Limb (tissue), 2 donors: Measurements from ENCODE around the gene LRP5.

ENCODE experiments used
- DNase-seq, 2 donors: peaks; one replicate each; pipeline ENCODE4 v3.0.0-alpha.2; 2016; ENCODE audit errors: extremely low spot score in 2 of 2

Gene LRP5

DNA sequence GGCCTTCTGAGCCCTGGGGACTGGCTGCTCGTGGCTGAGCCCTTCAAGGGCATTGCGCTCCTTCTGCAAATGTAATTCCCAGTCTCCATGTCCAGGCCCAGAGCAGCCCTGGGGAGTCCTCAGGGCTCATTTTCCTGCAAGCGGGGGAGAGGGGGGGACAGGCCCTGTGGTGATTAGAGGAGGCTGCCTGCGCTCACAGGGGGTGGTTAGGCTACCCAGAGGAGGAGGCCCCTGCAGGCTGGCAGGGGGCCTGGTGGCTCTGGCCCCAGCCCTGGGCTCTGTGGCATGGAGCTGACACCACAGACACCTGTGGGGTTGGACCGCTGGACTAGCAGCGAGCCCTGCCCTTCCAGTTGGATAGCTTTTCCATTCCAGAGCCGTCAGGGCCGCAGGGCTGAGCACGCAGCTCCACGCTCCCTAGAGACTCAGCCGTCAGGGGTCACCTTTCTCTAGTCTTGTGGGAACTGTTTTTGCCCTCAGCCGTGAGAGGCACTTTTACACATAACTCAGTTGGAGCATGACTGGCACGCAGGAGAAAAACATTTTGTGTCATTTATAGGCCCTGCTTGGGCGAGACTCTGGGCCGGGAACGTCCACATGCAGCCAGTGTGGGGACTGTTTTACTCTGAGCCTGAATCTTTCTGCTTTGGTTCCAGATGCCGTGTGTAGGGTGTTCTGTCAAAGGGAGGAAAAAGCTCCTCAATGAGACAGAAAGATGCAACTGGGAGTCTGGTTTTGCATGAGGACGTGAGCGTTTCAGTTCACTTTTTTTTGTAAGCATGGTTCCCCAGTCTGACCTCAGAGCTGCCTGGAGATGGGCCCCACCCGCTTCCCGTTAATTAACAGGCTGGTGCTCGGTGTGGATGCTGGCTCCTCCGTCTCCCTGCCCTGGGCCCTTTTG lies 58.1 kb downstream of the LRP5 start:
- DNase-seq, result no peak

DNA sequence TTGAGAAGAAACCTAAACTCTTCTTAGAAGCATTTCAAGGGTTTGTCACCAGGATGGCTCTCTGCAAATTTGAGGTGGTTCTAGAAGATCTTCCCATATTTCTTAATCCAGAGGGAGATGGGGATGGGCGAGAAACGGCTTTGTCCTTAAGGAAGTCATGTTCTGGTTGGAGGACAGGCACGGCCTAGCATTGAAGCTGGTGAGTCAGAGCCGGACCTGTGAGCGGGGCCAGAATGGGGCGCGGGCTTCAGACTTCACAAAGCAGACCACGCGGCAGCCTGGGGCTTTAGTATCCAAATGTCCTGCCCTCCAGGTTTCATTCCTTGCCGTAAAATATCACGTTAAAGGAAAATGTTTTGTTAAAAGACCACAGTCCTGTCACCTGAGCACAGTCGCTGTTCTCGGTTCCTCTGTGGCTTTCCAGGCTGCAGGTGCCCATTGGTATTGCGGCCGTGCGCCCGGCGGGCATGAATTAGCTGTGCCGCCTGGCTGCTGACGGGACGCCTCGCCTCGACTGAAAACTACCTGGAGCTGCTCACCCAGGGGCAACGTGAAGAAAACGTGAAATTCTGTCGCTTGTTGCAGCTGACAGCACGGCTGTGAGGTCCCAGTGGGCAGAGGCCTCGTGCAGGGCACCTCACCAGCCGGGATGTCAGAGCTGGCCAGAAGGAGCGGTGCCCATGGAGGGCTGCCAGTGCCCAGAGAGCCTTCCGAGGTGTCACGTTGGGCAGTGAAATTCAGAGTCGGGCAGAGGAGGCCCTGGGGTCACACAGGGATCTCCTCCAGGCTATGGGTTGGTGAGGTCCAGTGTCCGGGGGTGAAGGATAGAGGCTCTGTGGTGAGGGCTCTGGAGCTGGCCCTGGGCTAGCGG lies 59.0 kb downstream of the LRP5 start:
- DNase-seq, result no peak

GRCh38 chr11:68372114-68372513 lies 59.7 kb downstream of the LRP5 start:
- DNase-seq, result no peak

DNA sequence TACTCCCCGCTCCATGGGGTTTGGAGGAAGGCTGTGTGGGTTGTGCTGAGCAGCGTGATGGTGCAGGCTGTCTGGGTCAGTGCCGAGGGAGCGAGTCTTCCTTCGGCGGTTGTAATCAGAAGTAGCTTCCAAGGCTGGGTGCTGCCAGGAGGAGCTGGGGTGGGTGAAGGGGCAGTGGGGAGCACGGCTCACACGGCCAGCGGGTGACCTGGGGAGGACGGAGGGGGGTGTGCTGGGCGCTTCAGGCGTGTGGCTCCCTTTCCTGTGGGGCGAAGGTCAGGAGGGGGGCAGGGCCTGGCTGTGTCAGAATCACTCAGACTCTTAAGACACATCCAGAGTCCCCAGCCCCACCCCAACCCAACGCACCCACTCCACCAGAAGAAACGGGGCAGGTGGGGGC lies 60.2 kb downstream of the LRP5 start:
- no peak for DNase-seq

- peak; percentile 81 to 82 for DNase-seq
Measured at GRCh38 chr11:68373189-68373814, 60.9 kb downstream of the LRP5 start.

DNA sequence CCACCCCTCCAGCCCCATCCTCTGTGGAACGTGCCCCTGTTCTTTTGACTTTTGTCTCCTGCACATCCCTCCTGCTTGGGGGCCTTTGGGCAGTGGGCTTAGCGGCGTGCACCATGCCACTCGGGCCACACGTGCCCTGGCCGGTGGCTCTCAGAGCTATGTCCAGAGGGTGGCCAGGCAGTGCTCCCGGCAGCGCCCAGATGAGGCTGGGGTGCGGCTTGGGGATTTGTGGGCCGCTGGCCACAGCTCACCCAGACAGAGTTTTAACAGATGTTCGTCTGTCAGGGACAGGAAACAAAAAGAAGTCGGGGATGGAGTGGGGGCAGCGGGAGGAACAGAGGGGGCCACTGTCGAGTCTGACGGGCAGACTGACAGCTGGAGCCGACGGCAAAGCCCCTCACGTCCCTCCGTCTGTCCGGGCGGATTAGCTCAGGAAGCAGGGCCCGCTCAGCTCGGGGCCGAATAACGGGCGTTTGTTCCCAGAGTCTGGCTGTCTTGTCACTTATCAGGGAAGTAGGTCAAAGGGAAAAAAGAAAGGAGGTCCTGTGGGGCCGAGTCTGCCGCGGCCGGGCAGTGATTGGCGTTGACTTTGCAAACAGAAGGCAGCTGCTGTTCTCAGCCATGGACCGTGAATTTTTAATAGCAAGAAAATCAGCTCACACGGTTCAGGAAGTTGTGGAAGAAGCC lies 61.6 kb downstream of the LRP5 start:
- peak; percentile 61 to 74 for DNase-seq

GRCh38 chr11:68374531-68374930 lies 62.1 kb downstream of the LRP5 start:
- no peak for DNase-seq

GRCh38 chr11:68375337-68375736 lies 62.9 kb downstream of the LRP5 start:
- DNase-seq, result no peak

GRCh38 chr11:68375766-68376165 lies 63.4 kb downstream of the LRP5 start:
- DNase-seq, result no peak

GRCh38 chr11:68377389-68377795 lies 65.0 kb downstream of the LRP5 start:
- DNase-seq, result no peak

DNA sequence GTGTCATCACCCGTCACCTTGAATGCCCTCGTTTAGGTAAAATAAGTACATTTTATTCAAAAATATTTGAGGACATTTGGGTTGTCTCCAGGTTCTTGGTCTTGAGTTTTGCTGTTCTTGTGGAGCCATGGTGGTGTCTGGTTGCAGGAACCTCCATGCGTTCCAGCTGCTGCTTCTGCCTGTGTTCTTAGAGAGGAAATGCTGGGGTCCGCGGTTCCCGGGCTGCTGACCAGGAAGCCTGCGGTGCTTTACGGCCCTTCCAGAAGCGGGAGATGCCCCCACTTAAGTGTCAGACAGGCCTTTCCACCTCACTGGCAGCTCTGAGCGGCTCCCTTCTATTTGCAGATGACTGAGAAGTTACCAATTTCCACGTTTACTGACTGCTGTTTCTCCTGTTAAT lies 66.8 kb downstream of the LRP5 start:
- no peak for DNase-seq

DNA sequence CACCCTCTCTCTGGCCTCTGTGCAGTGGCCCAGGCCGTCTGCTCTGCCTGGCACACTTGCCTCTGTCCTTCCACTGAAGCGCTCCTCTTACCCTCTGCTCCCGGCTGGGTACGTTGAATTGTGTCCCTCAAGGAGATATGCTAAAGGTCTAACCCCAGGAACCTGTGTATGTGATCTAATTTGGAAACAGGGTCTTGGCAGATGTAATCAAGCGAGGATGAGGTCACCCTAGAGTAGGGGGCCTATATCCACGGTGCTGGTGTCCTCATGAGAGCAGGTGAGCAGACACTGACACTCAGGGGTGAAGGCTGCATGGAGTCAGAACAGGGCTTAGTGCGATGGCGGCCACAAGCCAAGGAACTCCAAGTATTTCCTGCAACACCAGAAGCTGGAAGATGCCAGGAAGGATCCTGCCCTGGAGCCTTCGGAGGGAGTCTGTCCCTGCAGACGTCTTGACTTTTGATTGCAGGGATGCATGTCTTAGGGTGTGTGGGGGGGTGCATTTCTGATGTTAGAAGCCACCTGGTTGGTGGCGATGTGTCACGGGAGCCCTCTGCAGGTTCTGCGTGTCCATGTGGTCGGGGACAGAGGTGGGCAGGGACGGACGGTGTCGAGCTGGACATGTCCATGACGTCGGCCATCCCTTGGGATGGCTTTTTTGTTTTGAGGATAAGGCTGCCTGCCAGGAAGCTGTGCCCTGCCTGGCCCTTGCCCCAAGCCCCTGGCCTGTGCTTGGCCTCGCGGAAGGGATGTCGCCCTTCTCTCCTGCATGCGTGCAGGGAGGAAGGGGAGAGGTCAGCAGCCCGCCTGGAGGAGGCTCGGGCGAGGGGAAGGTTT lies 68.6 kb downstream of the LRP5 start:
- peak in 1 of 2 donors; percentile 39 for DNase-seq

GRCh38 chr11:68381716-68382115 lies 69.3 kb downstream of the LRP5 start:
- no peak for DNase-seq

DNA sequence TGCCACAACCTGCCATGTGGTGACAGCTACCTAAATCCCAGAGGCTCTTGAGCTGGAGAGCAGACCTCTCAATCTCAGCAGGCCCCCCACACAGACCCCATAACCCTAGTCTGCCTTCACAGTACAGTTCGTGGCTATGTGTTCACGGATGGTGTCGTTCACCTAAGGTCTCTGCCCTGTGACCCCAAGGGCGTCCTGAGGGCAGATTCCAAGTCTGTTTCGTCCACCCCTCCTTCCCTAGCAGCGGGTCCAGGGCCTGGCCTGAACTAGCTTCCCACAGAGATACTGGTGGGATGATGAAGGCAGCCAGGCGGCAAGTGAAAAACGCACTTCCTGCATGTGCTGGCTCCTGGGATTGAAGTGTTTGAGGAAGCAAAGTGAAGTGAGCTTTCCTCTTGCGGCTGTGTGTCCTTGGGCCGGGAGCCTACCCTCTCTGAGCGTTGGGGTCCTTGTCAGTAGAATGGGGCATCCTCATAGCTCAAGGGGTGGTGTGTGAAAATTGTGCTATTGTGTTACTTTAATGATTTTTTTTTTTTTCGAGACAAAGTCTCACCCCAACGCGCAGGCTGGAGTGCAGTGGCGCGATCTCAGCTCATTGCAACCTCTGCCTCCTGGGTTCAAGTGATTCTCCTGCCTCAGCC lies 70.1 kb downstream of the LRP5 start:
- no peak for DNase-seq

- DNase-seq, result peak; percentile 39 to 83
Measured at GRCh38 chr11:68383976-68384501, 71.6 kb downstream of the LRP5 start.

GRCh38 chr11:68384530-68385081 lies 72.2 kb downstream of the LRP5 start:
- DNase-seq, result no peak

- no peak for DNase-seq
Measured at GRCh38 chr11:68385128-68385527, 72.7 kb downstream of the LRP5 start.

GRCh38 chr11:68386331-68386978 lies 74.1 kb downstream of the LRP5 start:
- no peak for DNase-seq

- no peak for DNase-seq
Measured at GRCh38 chr11:68387840-68388239, 75.4 kb downstream of the LRP5 start.
